Endometrium (tissue), 2 donors: ENCODE data around the gene CNTD1.
"Not testable (repeated sequence)": the region's sequence is repeated elsewhere in the genome, so short reads cannot be mapped to it uniquely, and the experiment has no call there.

Experiments used
- FAIRE-seq: peaks from 2 replicates; lab custom pipeline; 2012; peaks lifted over from hg19 to GRCh38; lab: Jason Lieb, UNC
- donor health status: control.
- donor health status: control.

CNTD1 gene

GRCh38 chr17:42798383-42799380 lies at the start of gene CNTD1, which contains the start of gene COA3:
Gene CNTD1, plus strand, starts transcription at chr17:42798861. Its CDS starts 207 bp downstream, at chr17:42799068.
Gene COA3, minus strand, starts transcription at chr17:42798704. Its CDS starts 23 bp downstream, at chr17:42798681.
- no peak for FAIRE-seq

- FAIRE-seq = no peak
These were observed 49.5 kb upstream of the CNTD1 start for GRCh38 chr17:42748908-42749798.

- no peak for FAIRE-seq
These were observed 47.8 kb upstream of the CNTD1 start for GRCh38 chr17:42750739-42751344.

GRCh38 chr17:42751628-42752027 lies 47.0 kb upstream of the CNTD1 start:
- no peak for FAIRE-seq

GRCh38 chr17:42754782-42755181 lies 43.9 kb upstream of the CNTD1 start:
- no peak for FAIRE-seq

- FAIRE-seq = no peak
These were observed 38.5 kb upstream of the CNTD1 start for GRCh38 chr17:42759982-42760651.

GRCh38 chr17:42760652-42761581 lies 37.7 kb upstream of the CNTD1 start, which contains the start of gene RAMP2:
Gene RAMP2, plus strand, starts transcription at chr17:42761227. Its CDS starts 35 bp downstream, at chr17:42761262.
- no peak for FAIRE-seq

- no peak for FAIRE-seq
These were observed 37.0 kb upstream of the CNTD1 start for GRCh38 chr17:42761638-42762037.

GRCh38 chr17:42766124-42766523 lies 32.5 kb upstream of the CNTD1 start:
- FAIRE-seq = no peak

- no peak for FAIRE-seq
These were observed 31.1 kb upstream of the CNTD1 start for GRCh38 chr17:42767512-42767911.

GRCh38 chr17:42768006-42768405 lies 30.7 kb upstream of the CNTD1 start:
- FAIRE-seq = not testable (repeated sequence)

GRCh38 chr17:42769964-42770363 lies 28.7 kb upstream of the CNTD1 start:
- not testable (repeated sequence) for FAIRE-seq

- no peak for FAIRE-seq
These were observed 25.7 kb upstream of the CNTD1 start for GRCh38 chr17:42772945-42773289.

- FAIRE-seq = no peak
These were observed 25.2 kb upstream of the CNTD1 start, which contains the start of gene VPS25 for GRCh38 chr17:42773290-42774035. Gene VPS25, plus strand, starts transcription at chr17:42773449. Its CDS starts 27 bp downstream, at chr17:42773476.

- FAIRE-seq = no peak
These were observed 24.5 kb upstream of the CNTD1 start for GRCh38 chr17:42774066-42774745.

- FAIRE-seq = no peak
These were observed 23.0 kb upstream of the CNTD1 start for GRCh38 chr17:42775534-42776098.

GRCh38 chr17:42778570-42778969 lies 20.1 kb upstream of the CNTD1 start:
- FAIRE-seq = no peak

- no peak for FAIRE-seq
These were observed 19.2 kb upstream of the CNTD1 start for GRCh38 chr17:42779304-42779935.
